ENCODE data around the gene HSPH1.
A peak's percentile ranks its signal among the peaks of the same experiment; 100 is the strongest.

HSPH1 gene

GRCh38 chr13:31093145-31093885 is 68.4 kb downstream of the HSPH1 start:
- no peak for DNase-seq

- DNase-seq: no peak
These were observed 69.1 kb downstream of the HSPH1 start for GRCh38 chr13:31092646-31093045.

- DNase-seq: peak; percentile 70
These were observed 70.6 kb downstream of the HSPH1 start for GRCh38 chr13:31090961-31091624.

- DNase-seq: no peak
These were observed 71.6 kb downstream of the HSPH1 start for GRCh38 chr13:31090096-31090495.

- DNase-seq: no peak
These were observed 72.1 kb downstream of the HSPH1 start for GRCh38 chr13:31089649-31090048.

- DNase-seq: no peak
These were observed 72.8 kb downstream of the HSPH1 start for GRCh38 chr13:31088826-31089420.

Measured in femur (tissue), 1 donor.